A172 (cell line): ENCODE data around the gene OVCA2. TPM values are rescaled to one million over a fixed set of nuclear protein-coding genes. Genes with fewer than 3 reads are reported as not detected.

Source experiments
- DNase-seq: peaks from one replicate; pipeline ENCODE4 v3.0.0-alpha.2; 2015; ENCODE audit warnings: low spot score
- total RNA-seq: library from RNA; depleted of rRNA; stranded (reverse); fragments of >200 nt; shearing (Covaris generic); gene quantifications from 2 replicates; pipeline ENCODE4 v1.2.3, GENCODE V29; 2014

The OVCA2 gene
- total RNA-seq, 1 experiment from 2014 or later: 104 TPM

DNA sequence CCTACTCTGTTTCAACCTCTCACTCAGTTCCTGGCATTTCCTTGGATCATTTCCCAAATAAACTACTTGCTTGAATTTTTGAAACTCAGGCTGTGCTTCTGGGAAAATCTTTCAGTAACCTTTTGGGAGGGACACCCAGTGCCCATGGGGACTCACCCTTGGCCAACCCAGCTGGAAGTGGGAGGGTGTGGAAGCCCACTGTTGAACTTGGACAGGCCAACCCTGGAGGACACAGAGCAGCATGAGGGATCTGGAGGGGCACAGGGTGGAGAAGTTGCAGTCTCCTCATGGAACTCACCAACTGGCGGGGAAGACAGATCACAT lies 27.9 kb upstream of the OVCA2 start:
- no peak for DNase-seq

GRCh38 chr17:2015314-2015713 lies 26.5 kb upstream of the OVCA2 start:
- no peak for DNase-seq

DNA sequence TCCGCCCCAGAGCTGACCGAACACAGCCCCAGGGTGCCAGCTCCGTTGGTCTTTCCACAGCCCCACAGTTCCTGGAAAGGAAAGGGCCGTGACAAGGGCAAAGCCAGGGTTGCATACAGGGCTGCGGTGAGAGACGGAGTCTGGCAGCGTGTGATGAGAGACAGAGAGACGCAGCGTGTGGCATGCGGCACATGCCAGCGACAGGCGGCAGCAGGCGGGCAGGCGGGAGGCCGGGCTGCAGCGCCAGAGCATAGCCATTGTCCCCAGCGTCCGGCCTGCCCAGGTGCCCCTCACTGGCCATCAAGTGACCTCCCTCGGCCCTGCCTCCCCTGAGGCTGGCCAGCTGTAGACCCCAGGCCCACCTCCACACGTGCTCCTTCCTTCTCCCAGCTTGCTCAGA lies 25.3 kb upstream of the OVCA2 start:
- DNase-seq: no peak

DNA sequence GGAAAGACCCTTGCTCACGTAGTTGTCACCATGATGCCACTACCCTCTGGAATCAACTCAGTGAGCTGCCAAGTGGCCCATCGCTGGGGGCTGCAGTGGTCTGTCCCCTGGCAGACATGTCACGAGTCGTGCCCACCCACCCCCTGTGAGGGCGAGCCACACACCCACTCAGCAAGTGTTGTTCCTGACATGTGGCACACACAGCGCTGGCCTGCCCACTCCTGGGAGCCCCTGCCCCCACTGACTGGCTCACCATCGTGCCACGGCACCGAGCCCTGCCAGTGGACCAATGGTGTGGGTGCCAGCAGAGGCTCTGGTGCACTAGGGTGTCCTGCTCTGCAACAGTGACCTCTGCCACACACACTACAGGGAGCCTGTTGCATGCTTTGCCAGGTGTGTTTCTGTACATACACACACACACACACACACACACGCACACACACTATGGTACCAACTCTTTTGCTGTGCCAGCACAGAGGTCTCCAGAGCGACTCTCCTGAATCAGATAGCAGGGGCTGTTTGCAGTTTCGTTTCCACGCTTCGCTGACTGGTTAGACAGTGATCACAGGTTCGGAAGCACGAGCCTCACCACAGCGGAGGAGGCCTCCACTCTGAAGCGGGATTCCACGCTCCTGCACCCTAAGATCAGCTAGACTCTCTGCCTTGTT lies 24.4 kb upstream of the OVCA2 start:
- no peak for DNase-seq

GRCh38 chr17:2018716-2019510 lies 22.9 kb upstream of the OVCA2 start:
- no peak for DNase-seq

DNA sequence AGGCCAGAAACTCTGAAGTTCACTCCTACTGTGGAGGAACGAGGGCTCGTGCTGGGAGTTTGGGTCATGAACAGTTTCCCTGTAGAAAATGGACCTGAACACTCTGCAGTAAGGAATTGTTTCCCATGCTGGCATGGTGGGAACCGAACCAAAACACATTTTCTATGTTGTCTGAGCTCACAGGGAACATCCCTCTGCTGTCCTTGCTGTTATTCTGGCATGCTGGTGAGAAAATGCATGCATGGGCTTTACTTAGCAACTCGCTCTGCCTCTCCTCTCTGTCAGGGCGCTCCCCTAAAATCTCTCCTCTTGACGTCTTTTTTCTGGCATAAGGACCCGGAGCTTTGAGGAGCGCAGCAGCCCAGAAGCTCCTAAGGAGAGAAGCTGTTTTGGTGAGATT lies 22.1 kb upstream of the OVCA2 start:
- DNase-seq: no peak

DNA sequence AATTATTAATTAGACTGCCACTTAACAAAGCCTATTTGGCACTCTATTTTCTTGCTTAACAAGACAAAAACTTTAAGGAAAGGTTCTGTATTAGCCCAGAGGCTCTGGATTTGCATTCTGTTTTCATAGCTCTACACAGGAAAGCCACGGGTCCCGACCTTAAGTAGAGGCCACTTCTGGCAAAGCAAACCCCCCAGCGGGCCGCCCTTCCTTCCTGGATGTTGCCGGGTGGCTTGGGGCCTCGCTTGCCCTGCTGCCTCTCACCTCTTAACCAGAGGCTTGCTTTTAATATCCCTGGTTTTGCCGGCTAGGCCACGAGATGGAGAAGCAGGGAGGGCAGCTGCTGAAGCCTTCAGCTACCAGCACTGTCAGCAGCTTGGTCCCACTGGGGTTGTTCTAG lies 21.1 kb upstream of the OVCA2 start:
- DNase-seq: no peak

DNA sequence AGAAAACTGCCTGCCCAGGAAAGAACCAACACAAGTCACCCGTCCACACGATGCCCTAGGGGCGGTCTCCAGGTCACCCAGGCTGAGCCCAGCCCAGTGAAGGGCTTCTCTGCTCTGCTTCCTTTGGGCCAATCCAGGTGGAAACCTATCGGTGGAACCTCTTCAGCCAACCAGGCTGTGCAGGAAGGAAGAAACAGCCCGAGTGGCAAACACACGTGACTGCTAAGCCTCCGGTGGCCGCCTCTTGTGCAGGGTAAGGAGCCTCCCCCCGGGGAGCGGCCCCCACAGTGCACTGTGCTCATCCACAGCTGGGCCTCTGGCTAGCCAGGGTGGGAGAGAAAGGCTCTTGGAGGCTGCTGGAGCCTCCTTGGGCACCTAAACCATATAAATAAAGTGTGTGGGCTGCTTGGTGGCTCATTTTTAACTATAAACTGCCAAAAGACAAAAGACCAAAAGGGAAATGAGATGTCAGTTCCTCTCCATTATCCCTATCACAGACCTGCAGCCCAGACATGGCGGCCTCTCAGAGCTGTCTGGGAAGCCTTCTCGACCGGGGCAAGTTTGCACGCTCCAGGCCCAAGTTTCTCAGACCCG lies 19.1 kb upstream of the OVCA2 start:
- no peak for DNase-seq

- DNase-seq: no peak
These were observed 18.6 kb upstream of the OVCA2 start for GRCh38 chr17:2023256-2023655.

DNA sequence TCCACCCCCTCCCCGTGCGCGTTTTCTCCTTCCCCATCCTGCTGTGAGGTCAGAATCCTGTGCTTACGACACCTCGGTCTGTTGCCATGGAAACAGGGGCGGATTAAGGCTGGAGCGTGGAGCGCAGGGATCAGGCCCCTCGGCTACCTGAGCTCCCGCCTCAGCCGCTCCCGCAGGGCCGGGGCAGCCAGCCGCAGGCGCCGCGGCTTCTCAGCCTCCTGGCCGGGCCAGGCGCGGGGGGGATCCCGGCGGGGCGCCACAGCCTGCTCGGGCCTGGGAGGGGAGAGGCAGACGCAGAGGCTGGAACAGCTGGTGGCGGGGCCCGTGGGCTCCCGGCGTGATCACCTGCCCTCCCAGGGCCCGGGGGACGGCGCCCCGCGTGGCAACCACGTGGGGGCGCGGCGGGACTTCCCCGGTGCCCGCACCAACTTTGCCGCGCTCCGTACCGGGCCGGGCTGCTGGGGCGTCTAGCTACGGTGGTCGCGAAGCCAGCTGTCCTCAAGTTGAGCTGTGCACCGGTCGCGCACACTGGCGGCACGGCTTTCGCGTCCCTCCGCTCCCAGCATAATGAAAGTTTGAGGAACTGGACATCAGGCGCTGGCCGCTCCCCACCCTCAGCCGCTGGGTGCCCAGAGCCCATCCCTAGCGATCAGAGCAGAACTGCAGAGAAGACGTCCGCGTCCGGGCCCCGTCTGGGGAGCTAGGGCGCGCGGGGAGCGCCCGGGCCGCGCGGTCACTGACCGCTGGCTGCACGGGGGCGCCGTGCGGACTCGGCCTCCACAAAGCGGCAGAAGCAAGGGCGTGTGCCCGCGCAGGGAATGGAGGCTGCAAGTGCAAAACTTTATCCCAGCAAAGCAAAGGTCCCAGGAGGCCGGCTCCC lies 17.9 kb upstream of the OVCA2 start:
- DNase-seq: no peak

- no peak for DNase-seq
These were observed 17.1 kb upstream of the OVCA2 start for GRCh38 chr17:2024572-2025219.

GRCh38 chr17:2025220-2025621 lies 16.6 kb upstream of the OVCA2 start, which contains the start of gene RTN4RL1:
RTN4RL1 (minus strand) TSS chr17:2025334; CDS start chr17:2024865, 469 bp downstream.
- peak; percentile 62 for DNase-seq

GRCh38 chr17:2025622-2026309 lies 16.1 kb upstream of the OVCA2 start:
- peak; percentile 71 for DNase-seq

DNA sequence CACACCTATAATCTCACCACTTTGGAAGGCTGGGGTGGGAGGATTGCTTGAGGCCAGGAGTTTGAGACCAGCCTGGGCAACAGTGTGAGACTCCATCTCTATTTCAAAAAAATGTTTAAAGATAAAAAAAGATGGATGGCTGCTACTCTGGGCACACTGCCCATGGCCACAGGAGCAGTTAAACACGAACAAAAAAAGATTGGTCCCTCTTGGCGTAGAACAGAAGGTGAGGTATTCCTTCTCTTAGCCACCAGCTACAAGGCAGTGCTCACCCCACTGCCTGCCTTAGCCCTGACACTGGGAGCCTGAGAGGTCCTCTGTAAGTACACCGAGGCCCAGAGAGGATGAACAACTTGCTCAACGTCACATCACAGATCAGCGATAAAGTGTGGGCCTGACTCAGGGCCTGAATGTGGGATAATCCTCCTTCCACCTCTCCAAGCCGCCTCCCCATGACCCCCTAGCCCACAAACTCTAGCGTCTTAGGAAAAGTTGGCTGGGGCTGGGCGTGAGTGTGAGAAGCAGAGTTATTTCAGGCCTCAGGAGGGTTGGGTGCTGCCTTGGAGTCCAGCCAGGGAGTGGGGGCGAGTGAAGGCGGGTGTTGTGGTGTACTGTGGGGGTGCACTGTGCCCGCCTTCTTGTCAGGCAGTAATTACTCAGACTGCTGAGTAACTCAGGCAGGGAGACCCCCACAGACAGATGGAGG lies 14.1 kb upstream of the OVCA2 start:
- no peak for DNase-seq

DNA sequence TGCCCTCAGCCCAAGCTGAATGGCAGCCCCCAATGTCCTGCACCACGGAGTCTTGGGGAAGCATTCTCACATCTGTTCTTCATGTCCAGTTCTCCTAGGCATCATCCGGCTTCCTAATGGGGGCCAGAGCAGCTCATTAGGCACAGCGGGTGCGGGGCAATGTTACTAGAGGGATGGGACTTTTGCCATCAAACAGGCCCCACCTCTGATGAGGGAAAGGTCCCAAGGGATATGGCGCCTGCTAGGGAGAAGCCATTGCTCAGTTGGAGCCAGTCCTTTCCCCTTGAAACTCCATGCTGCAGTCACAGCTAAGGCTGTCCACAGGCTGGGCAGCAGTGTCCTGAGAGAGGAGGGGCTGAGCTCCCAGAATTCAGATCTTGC lies 13.6 kb upstream of the OVCA2 start:
- no peak for DNase-seq

GRCh38 chr17:2028737-2029136 lies 13.1 kb upstream of the OVCA2 start:
- no peak for DNase-seq

- DNase-seq: peak; percentile 92
These were observed 11.7 kb upstream of the OVCA2 start, which contains the start of gene DPH1 for GRCh38 chr17:2029911-2030778. DPH1 (plus strand) TSS chr17:2030153; CDS start chr17:2030170, 17 bp downstream.

DNA sequence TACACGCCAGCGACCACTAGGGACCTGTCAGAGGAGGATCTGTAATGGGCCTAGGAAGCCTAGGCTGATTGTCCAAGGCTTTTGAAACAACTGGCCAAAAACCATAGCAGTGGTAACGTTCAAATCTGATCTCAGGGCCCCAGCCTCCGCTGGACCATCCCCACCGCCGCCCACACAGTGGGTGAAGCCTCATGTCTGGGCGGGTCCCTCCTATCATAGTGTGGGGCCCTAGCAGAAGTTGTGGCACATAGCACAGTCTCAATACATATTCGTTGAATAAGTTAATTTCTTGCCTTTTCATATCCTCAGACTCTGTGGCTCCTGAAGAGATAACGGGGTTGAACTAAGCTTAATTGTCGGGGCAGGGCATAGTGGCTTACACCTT lies 11.1 kb upstream of the OVCA2 start:
- no peak for DNase-seq

GRCh38 chr17:2033153-2033552 lies 8.7 kb upstream of the OVCA2 start:
- DNase-seq: no peak
